ENCODE data around the gene ELMOD3. TPM values are rescaled to one million over a fixed set of nuclear protein-coding genes. Genes with fewer than 3 reads are reported as not detected.
A peak's percentile ranks its signal among the peaks of the same experiment; 100 is the strongest.

The ELMOD3 gene
- total and polyA plus RNA-seq, 9 of the 15 experiments (the other 6 are each of a cell fraction or from before 2014, with no cell fraction given) = 2.7 to 18.7 (median 11.6) TPM

- no peak for TF ChIP-seq CTCF (IDR thresholded peaks at IDR 0.05 in 2 of 3, conservative IDR thresholded peaks at IDR 0.05 in 1 of 3; ENCODE audit: insufficient read depth in 2 of 3, low read depth in 1 of 3, low read length in 3 of 3)
- TF ChIP-seq ZNF449 (CRISPR knock-in tag; IDR thresholded peaks at IDR 0.05) = no peak
- no peak for TF ChIP-seq SIX5 (IDR thresholded peaks at IDR 0.05; ENCODE audit: borderline replicate concordance in 1 of 2, insufficient read depth in 1 of 2, low read depth in 1 of 2, low read length in 2 of 2)
- TF ChIP-seq IRF9 (tag; IDR thresholded peaks at IDR 0.05) = no peak
- peak; percentile 35; the same call in 1 of the 2 replicates for TF ChIP-seq MECOM (CRISPR knock-in tag; IDR thresholded peaks at IDR 0.05)
- no peak; the same call in 1 of the 2 replicates for TF ChIP-seq RAD51 (IDR thresholded peaks at IDR 0.05; ENCODE audit: borderline replicate concordance, low read depth)
- TF ChIP-seq ATF1 (CRISPR knock-in tag; IDR thresholded peaks at IDR 0.05) = no peak
- no peak for TF ChIP-seq ATF1 (tag; IDR thresholded peaks at IDR 0.05)
- TF ChIP-seq ZNF224 (CRISPR knock-in tag; IDR thresholded peaks at IDR 0.05) = no peak
- TF ChIP-seq ZNF583 (CRISPR knock-in tag; IDR thresholded peaks at IDR 0.05) = no peak
- TF ChIP-seq ZNF24 (IDR thresholded peaks at IDR 0.05) = no peak
- TF ChIP-seq EP400 (IDR thresholded peaks at IDR 0.05) = 0 out of 2 replicates have a peak, but pooled peaks have one; percentile 27
- no peak for TF ChIP-seq ZNF407 (IDR thresholded peaks at IDR 0.05; ENCODE audit: low read depth)
These were observed 73.8 kb downstream of the ELMOD3 start (continued) for GRCh38 chr2:85428343-85428881.

Data from K562 (cell line).